Activated CD8-positive, alpha-beta memory T cell treated with anti-CD3 and anti-CD28 coated beads for 1 hour (primary cell): Measurements from ENCODE around the gene FAM156A.
"Not testable (repeated sequence)": the region's sequence is repeated elsewhere in the genome, so short reads cannot be mapped to it uniquely, and the experiment has no call there.

Experiments
- DNase-seq, 2 donors: peaks; one replicate each; pipeline ENCODE4 v3.0.0-alpha.2; 2020; ENCODE audit warnings: low read depth in 1 of 2; ENCODE audit errors: extremely low read depth in 1 of 2

Gene FAM156A

DNA sequence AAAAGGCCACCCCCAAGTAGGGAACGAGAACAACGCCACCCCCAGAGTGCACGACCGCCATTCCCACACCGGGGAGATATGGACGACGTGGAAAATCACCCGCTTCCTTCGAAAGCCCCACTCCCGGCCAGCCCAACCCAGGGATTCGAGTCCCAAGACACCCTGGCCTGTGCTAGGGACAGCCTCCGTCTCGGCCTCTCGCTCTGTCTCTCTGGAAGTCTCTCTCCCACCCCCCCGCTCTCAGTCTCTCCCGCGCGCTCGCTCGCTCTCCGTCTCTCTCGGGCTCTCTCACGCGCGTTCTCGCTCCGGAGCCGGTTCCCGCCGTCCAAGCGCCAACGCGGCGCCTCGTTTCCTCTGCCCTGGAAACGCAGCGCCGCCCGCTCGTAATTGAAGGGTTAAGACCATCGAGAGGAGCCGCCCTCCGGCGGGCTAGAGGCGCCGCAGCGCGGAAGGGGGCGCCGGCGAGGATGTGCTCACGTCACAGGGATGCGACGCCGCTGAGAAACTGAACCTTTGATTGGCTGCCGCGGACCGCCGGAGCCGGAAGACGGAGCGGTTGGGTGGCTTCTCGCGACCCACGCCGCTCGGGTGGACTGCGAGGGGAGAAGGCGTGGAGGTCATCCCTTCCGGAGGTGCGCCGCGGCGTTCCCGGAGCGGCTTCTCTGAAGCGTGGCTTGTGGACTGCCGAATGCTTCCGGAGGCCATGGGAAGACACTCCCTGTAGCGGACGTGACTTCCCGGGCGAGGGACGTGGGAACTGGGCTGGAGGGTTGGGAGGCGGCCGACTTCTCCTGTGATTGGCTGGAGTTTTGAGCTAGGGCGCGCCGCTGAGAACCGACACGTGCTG lies at the start of gene FAM156A:
FAM156A (minus strand) TSS at position 406 of the 847 bp plus-strand sequence. CDS start 9,930 bp downstream, outside the sequence.
- not testable (repeated sequence) for DNase-seq

GRCh38 chrX:53005327-53005726 lies 47.0 kb upstream of the FAM156A start:
- no peak for DNase-seq

DNA sequence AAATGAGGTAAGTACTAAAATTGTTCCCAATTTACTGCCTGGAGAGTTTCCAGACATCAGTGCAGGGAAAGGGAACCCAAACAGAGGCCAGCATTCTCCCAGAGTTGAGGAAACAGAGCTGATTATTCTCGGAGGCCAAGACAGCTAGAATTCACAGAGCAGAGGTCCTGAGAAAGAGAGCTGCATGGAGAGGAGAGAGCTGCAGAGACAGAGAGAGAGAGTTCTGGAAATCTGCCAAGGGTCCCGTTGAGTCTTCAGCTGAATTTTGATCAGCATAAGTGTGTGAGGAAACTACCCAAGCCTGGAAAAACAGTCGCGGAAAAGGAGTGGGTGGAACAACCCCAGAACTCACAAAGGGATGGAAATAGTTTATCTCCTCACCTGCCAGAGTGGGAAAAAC lies 46.5 kb upstream of the FAM156A start:
- no peak for DNase-seq

GRCh38 chrX:53004038-53004437 lies 45.7 kb upstream of the FAM156A start:
- no peak for DNase-seq

- DNase-seq: no peak
Observed at GRCh38 chrX:53003111-53003510, 44.8 kb upstream of the FAM156A start.

- DNase-seq: no peak
Observed at GRCh38 chrX:53001958-53002357, 43.6 kb upstream of the FAM156A start.

DNA sequence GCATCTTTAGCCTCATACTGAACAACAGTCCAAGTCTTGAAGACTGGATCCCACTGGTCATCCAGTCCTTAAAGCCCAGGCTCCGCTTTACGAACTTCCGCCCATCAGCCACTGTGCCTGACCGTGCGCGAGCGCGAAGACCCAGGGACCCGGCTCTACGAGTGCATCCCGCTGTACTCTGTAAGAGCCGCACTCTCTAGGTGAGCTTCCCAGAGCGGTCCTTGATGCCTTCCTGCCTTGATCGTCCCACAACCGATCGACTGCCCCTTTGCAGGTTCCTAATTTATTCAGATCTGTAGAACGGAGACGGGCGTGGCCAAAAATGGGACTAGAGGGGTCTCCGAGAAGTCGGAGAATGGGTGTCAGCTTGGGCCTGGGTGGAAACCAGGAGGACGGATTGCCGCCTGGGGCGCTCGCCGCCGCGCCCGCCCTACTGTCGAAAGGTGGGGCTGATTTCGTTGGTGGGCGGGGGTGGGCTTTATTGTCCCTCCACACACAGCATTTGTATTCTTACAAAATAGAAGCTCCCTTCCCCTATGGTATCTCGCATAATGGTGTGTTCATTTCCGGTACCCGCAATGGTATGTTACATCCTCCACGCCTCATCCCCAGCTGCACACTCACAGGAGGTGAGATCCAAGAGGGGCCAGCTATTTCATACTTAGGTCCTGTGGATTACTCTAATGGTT lies 42.3 kb upstream of the FAM156A start:
- no peak for DNase-seq

DNA sequence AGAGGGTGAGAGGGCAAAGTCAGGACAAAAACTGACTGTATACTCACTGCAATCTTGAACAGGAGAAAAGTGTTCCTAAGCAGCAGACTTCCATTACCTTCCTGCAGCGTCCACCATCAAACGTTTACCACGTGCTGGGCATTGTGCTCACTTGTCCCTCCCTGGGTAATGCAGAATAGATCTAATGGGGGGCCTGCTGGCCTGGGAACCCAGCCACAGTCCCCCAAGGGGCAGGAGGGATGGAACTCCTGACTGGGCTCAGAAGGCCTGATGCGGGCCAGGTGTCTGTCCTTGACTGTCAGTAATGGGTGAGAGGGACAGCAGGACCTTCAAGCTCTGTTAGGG lies 37.6 kb upstream of the FAM156A start:
- DNase-seq: no peak

GRCh38 chrX:52995135-52995986 lies 37.0 kb upstream of the FAM156A start:
- peak; percentile 74 to 80 for DNase-seq

DNA sequence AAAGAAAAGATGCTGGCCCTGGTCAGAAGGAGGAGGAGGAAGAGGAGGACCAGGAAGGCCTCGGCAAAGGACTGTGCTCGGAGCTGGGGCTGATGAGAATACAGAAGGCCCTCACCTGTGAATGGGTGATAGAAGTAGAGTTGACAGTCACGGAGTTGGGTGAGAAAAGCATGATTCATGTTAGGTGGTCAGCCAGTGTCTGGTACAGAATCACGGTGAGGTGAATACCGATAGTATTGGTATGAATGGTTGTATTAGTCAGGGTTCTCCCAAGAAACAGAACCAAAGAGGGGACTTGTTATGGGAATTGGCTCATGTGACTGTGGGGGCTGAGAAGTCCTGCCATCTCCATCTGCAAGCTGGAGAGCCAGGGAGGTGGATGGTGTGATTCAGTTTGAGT lies 32.5 kb upstream of the FAM156A start:
- DNase-seq: no peak

GRCh38 chrX:52990011-52990631 lies 31.8 kb upstream of the FAM156A start:
- peak; percentile 11 to 20 for DNase-seq

DNA sequence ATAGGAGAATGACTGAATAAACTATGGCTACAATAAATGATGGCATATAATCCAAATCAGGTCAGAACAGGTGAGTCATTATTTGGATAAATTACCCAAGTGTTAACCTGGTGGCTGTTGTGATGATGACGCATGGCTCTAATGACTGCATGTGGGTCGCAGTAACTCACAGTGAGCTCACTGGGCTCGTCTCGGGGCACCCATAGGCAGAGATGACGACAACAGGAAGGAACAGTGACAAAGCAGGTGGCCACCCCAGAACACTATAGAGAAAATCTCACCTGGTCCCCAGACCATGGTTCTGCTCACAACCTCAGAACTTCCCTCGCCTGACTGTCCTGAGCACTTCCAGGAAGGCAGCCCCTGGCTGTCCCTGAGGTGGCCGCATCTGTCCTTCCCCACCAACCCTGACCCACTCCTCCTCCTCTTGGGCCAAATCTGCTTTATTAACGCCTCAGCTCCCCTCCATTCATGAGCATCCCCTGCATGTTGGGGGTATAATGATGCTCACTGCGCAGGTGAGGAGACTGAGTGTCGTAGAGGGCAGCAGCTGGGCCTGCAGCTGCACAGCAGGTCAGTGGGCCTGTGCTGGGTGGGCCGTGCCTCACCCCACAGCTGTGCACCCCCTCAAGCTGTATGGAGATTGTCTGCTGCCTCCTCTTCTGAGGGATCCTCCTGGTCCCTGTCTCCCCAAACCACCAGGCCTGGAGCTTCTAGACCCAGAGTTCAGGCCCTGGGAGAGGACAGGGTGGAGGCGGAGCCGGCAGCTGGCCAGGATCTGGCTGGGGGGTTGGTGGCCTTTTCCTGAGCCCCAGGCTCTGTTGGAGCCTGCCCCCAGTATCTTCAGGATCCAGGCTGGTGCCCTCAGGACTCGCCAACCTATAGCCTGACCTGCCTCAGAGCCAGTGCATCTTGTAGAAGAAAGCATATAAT lies 30.9 kb upstream of the FAM156A start:
- DNase-seq: no peak

GRCh38 chrX:52983321-52984000 lies 25.1 kb upstream of the FAM156A start:
- DNase-seq: no peak

- DNase-seq: no peak
Observed at GRCh38 chrX:52979993-52980392, 21.7 kb upstream of the FAM156A start.

DNA sequence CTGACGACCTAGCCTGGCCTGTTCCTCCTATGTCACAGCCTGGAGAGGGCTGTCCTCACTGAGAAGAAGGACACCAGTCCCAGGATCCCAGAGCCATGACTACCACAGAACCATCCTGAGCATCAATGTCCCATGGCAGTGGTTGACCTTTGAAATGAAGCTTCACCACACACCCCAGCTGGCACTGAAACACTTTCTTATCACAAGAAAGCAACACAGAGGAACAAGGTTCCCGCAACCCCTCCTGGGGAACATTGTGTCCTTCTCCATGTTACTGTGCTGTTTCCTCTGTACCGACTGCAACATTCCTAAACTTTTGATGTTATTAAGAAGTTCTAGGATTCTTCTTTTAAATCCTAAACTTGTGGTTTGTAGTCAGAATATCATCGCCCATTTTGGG lies 21.2 kb upstream of the FAM156A start:
- DNase-seq: no peak

- no peak for DNase-seq
Observed at GRCh38 chrX:52977953-52978352, 19.6 kb upstream of the FAM156A start.

- not testable (repeated sequence) for DNase-seq
Observed at GRCh38 chrX:52975576-52975975, 17.3 kb upstream of the FAM156A start.

DNA sequence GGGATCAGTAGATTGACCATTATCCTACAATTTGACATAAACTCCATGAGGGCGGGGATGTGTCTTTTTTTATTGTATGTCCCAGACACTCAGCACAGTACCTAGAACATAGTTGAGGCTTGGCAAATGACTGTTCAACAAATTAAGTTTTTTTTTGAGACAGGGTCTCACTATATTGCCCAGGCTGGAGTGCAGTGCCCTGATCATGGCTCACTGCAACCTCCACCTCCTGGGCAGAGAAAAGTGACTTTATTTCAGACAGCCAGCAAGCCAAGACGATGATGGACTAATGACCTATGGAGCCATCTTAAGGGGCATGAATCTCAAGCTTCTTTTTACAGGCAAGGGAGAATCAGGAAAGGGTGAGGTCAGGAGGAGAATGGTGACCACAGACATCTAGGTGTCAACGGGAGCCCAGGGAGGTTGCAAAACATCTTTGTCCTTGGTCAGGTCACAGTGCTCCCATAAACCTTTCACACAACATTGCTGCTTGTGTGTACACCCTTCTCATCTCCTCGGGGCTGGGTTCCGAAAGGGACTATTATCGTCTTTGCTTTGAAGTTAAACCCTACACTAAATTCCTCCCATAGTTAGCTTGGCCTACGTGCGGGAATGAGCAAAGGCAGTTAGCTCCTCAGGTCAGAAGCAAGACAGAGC lies 16.1 kb upstream of the FAM156A start:
- DNase-seq: not testable (repeated sequence)

DNA sequence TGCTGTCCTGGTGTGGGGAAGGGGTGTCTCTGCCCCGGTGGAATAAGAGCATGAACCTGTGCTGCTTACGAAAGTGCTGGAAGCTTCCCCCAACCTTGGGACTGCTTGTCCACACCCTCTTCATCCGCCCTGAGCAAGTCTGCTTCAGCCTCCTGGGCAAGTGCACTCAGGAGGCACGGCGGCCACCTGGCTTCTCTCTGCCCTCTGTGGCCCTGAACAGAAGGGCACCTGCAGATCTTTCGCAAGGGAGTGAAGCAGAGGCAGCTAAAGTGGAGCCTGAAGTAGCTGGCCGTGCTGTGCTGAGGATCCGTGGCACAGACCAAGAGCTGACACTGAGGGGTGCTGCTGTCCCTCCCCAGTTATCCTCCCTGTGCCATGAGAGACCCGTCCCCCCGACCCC lies 9.6 kb upstream of the FAM156A start:
- not testable (repeated sequence) for DNase-seq
